IMR-90 (cell line): Measurements from ENCODE around the gene DPCD. TPM values are rescaled to one million over a fixed set of nuclear protein-coding genes. Genes with fewer than 3 reads are reported as not detected.

Source experiments
- ATAC-seq: fragments of 200-7000 bp; cut with Tn5 transposase; 2 replicates; pipeline ENCODE4 v1.9.1; 2020; ENCODE audit warnings: low read depth, mild to moderate bottlenecking, moderate library complexity
- BruUV-seq: library from RNA; stranded (reverse); fragments of 400-500 nt; replicated peaks from 2 replicates; lab custom pipeline; 2021; lab: Mats Ljungman, UMichigan
- CTCF ChIA-PET: fragments of 300-600 bp; formaldehyde crosslinking; extraction: SDS; loops from one replicate; lab custom pipeline; 2021; ENCODE audit warnings: antibody characterized with exemption; lab: Yijun Ruan, JAX
- POLR2A ChIA-PET: fragments of 300-600 bp; sonication (Branson Sonifier 250); formaldehyde crosslinking; loops from one replicate; lab custom pipeline; 2022; ENCODE audit warnings: antibody characterized with exemption; ENCODE audit not compliant: unreplicated experiment; lab: Charles Lee
- DNase-seq: peaks from one replicate; pipeline ENCODE4 v3.0.0; 2013
- H2AFZ ChIP-seq: replicated peaks from 2 replicates; pipeline ENCODE3; 2013; ENCODE audit warnings: low read length, mild to moderate bottlenecking; ENCODE audit not compliant: poor library complexity
- H2AK5ac ChIP-seq: 2 replicates; pipeline ENCODE4 v1.6.1; 2013; ENCODE audit warnings: low read depth, low read length, inconsistent platforms
- H2AK9ac ChIP-seq: replicated peaks from 2 replicates; pipeline ENCODE3; 2013; ENCODE audit warnings: mild to moderate bottlenecking, low read depth, low read length, moderate library complexity; ENCODE audit not compliant: poor library complexity
- H2BK120ac ChIP-seq: 2 replicates; pipeline ENCODE4 v1.6.1; 2013; ENCODE audit warnings: low read depth, low read length, inconsistent platforms
- H2BK15ac ChIP-seq: 3 replicates; pipeline ENCODE4 v1.6.1; 2013; ENCODE audit warnings: low read depth, low read length, inconsistent platforms
- H2BK20ac ChIP-seq: 2 replicates; pipeline ENCODE4 v1.6.1; 2013; ENCODE audit warnings: low read depth, mild to moderate bottlenecking, inconsistent platforms, low read length, moderate library complexity
- H2BK5ac ChIP-seq: 2 replicates; pipeline ENCODE4 v1.6.1; 2013; ENCODE audit warnings: mild to moderate bottlenecking, low read depth, low read length, inconsistent platforms; ENCODE audit not compliant: poor library complexity, severe bottlenecking
- H3K14ac ChIP-seq: replicated peaks from 2 replicates; pipeline ENCODE4 v1.6.1; 2013; ENCODE audit warnings: low read depth, low read length, inconsistent platforms
- H3K18ac ChIP-seq: 2 replicates; pipeline ENCODE4 v1.6.1; 2013; ENCODE audit warnings: low read depth, low read length, control low read depth
- H3K23ac ChIP-seq: 2 replicates; pipeline ENCODE4 v1.6.1; 2013; ENCODE audit warnings: low read depth, low read length, inconsistent platforms
- H3K27ac ChIP-seq: 2 replicates; pipeline ENCODE4 v1.5.1; 2013; ENCODE audit warnings: mild to moderate bottlenecking, control low read depth, low read length; ENCODE audit not compliant: insufficient read depth
- H3K27me3 ChIP-seq: 2 replicates; pipeline ENCODE4 v1.6.1; 2013; ENCODE audit warnings: low read length; ENCODE audit not compliant: control insufficient read depth, insufficient read depth
- H3K36me3 ChIP-seq: 2 replicates; pipeline ENCODE4 v1.6.1; 2013; ENCODE audit warnings: low read length, mixed read lengths; ENCODE audit not compliant: control insufficient read depth, insufficient read depth
- H3K4ac ChIP-seq: 2 replicates; pipeline ENCODE4 v1.6.1; 2013; ENCODE audit warnings: low read depth, low read length, inconsistent platforms
- H3K4me1 ChIP-seq: 2 replicates; pipeline ENCODE4 v1.6.1; 2013; ENCODE audit warnings: low read length, mixed read lengths; ENCODE audit not compliant: control insufficient read depth, insufficient read depth
- H3K4me2 ChIP-seq: 2 replicates; pipeline ENCODE4 v1.6.1; 2013; ENCODE audit warnings: low read depth, mild to moderate bottlenecking, control low read depth, low read length, moderate library complexity
- H3K4me3 ChIP-seq: 2 replicates; pipeline ENCODE4 v1.5.1; 2013; ENCODE audit warnings: low read depth, mild to moderate bottlenecking, control low read depth, low read length, moderate library complexity; ENCODE audit not compliant: insufficient read depth
- H3K56ac ChIP-seq: 2 replicates; pipeline ENCODE4 v1.6.1; 2013; ENCODE audit warnings: low read length, inconsistent platforms; ENCODE audit not compliant: insufficient read depth; ENCODE audit errors: extremely low read depth
- H3K79me1 ChIP-seq, 2 experiments: 2 replicates each; pipeline ENCODE4 v1.6.1; 2013; ENCODE audit warnings: low read length in 2 of 2, inconsistent platforms in 1 of 2, low read depth in 1 of 2
- H3K9ac ChIP-seq: 2 replicates; pipeline ENCODE4 v1.6.1; 2013; ENCODE audit warnings: low read depth, low read length, control low read depth
- H3K9me1 ChIP-seq: 2 replicates; pipeline ENCODE4 v1.6.1; 2013; ENCODE audit warnings: low read length, inconsistent platforms; ENCODE audit not compliant: insufficient read depth
- H3K9me3 ChIP-seq: 2 replicates; pipeline ENCODE4 v1.6.1; 2013; ENCODE audit warnings: low read length; ENCODE audit not compliant: control insufficient read depth, insufficient read depth
- H4K20me1 ChIP-seq: 2 replicates; pipeline ENCODE4 v1.6.1; 2013; ENCODE audit warnings: low read length, inconsistent platforms; ENCODE audit not compliant: insufficient read depth
- H4K5ac ChIP-seq: 2 replicates; pipeline ENCODE4 v1.6.1; 2013; ENCODE audit warnings: mild to moderate bottlenecking, low read depth, low read length, control low read depth
- H4K8ac ChIP-seq, 2 experiments: 2 replicates each; pipeline ENCODE4 v1.6.1; 2013; ENCODE audit warnings: low read depth in 2 of 2, low read length in 2 of 2, control low read depth in 1 of 2, inconsistent platforms in 1 of 2
- H4K91ac ChIP-seq: 2 replicates; pipeline ENCODE4 v1.6.1; 2013; ENCODE audit warnings: low read depth, low read length, inconsistent platforms; ENCODE audit not compliant: insufficient read depth
- BHLHE40 ChIP-seq: fragments of 150-350 bp; IDR thresholded peaks from 2 replicates; pipeline ENCODE4 v1.6.1; 2016; ENCODE audit warnings: mild to moderate bottlenecking, low read depth, low read length
- CEBPB ChIP-seq: IDR thresholded peaks from 2 replicates; pipeline ENCODE4 v1.6.1; 2012; ENCODE audit warnings: low read depth, low read length, improper control_type of control experiment
- CTCF ChIP-seq: conservative IDR thresholded peaks from 2 replicates; pipeline ENCODE4 v1.5.1; 2012; ENCODE audit warnings: mild to moderate bottlenecking, low read depth, low read length, improper control_type of control experiment
- ELK1 ChIP-seq: fragments of 150-350 bp; IDR thresholded peaks from 2 replicates; pipeline ENCODE4 v1.6.1; 2016; ENCODE audit warnings: low read depth, mild to moderate bottlenecking, low read length, moderate library complexity, borderline replicate concordance
- MAFK ChIP-seq: IDR thresholded peaks from 2 replicates; pipeline ENCODE4 v1.6.1; 2012; ENCODE audit warnings: low read depth, low read length, improper control_type of control experiment
- MAZ ChIP-seq: IDR thresholded peaks from 2 replicates; pipeline ENCODE4 v1.6.1; 2012; ENCODE audit warnings: low read depth, mild to moderate bottlenecking, low read length, improper control_type of control experiment, moderate library complexity, borderline replicate concordance
- MXI1 ChIP-seq: IDR thresholded peaks from 2 replicates; pipeline ENCODE4 v1.6.1; 2012; ENCODE audit warnings: low read depth, mild to moderate bottlenecking, low read length, moderate library complexity, borderline replicate concordance
- NFE2L2 ChIP-seq: fragments of 150-350 bp; IDR thresholded peaks from 2 replicates; pipeline ENCODE4 v1.6.1; 2016; ENCODE audit warnings: low read depth, mild to moderate bottlenecking, low read length
- POLR2A ChIP-seq: IDR thresholded peaks from 2 replicates; pipeline ENCODE4 v1.6.1; 2012; ENCODE audit warnings: mild to moderate bottlenecking, low read depth, low read length
- RAD21 ChIP-seq: IDR thresholded peaks from 2 replicates; pipeline ENCODE4 v1.6.1; 2012; ENCODE audit warnings: low read length, improper control_type of control experiment
- SMC3 ChIP-seq: fragments of 150-350 bp; IDR thresholded peaks from 2 replicates; pipeline ENCODE4 v1.6.1; 2016; ENCODE audit warnings: low read depth, mild to moderate bottlenecking, antibody characterized with exemption, low read length, moderate library complexity
- USF2 ChIP-seq: fragments of 150-350 bp; IDR thresholded peaks from 2 replicates; pipeline ENCODE4 v1.6.1; 2017; ENCODE audit warnings: mild to moderate bottlenecking, antibody characterized with exemption, low read length, low read depth
- WGBS, 2 experiments: methylation state at CpG; one replicate each; pipeline versions ENCODE4 v1.1.5 to v1.1.7; 2013; ENCODE audit warnings: missing lambda C conversion rate in 2 of 2; ENCODE audit not compliant: insufficient read length in 1 of 2; ENCODE audit errors: extremely low coverage in 2 of 2; 5-methylcytosine and 5-hydroxymethylcytosine counted together
- dilution Hi-C: fragments of 300-500 bp; cut with HindIII; formaldehyde crosslinking; loops from one replicate; pipeline ENCODE4 v1.14.3; 2018; ENCODE audit warnings: low sequenced_read_pairs; ENCODE audit not compliant: unreplicated experiment
- in situ Hi-C: fragments of 300-500 bp; cut with MboI; formaldehyde crosslinking; loops from 3 replicates; pipeline ENCODE4 v1.14.3; 2019; ENCODE audit warnings: low sequenced_read_pairs, inconsistent platforms, mixed read lengths
- intact Hi-C: fragments of 100-400 bp; cut with micrococcal nuclease; formaldehyde crosslinking; loops from 2 replicates; pipeline ENCODE4 v1.10.0; 2022
- polyA plus RNA-seq, 3 experiments: library from polyadenylated mRNA; depleted of rRNA; stranded (reverse); fragments of >200 nt; gene quantifications; 2 replicates each; pipeline ENCODE4 v1.2.3, GENCODE V29; 2012; ENCODE audit warnings: low replicate concordance in 1 of 3
- total RNA-seq: library from RNA; depleted of rRNA; stranded (reverse); fragments of >200 nt; gene quantifications from 2 replicates; pipeline ENCODE4 v1.2.3, GENCODE V29; 2012

DPCD gene
- total and polyA plus RNA-seq, 2 of the 4 experiments (the other 2 are of a cell fraction), result 59.1 to 73.7 TPM

- no peak overlapping the region for H4K8ac ChIP-seq
- peaks cover 4% of the 10 kb centered on the region for H3K36me3 ChIP-seq
- H2BK5ac ChIP-seq, result no peak overlapping the region
- ChIA-PET CTCF (no interaction called here), POLR2A (no interaction called here)
- no peaks in the 10 kb centered on the region for H3K27me3 ChIP-seq
- 100% methylated on average over 1 of the region's 1 CpG; no CpG with 5 or more reads in 1 of the 2 experiments for WGBS, 2 experiments
- H3K9me3 ChIP-seq, result no peaks in the 10 kb centered on the region
- no peak overlapping the region for H2AK5ac ChIP-seq
- H3K14ac ChIP-seq, result no peak overlapping the region
- in situ Hi-C loops (no loop called here), dilution Hi-C loops (no loop called here), intact Hi-C loops (no loop called here)
- H3K4me1 ChIP-seq, result no peaks in the 10 kb centered on the region
- ATAC-seq, result no peak
- 0 out of 2 replicates have a peak, but pooled peaks cover 7% of the 10 kb centered on the region for H3K9me1 ChIP-seq
- no peak for DNase-seq
- H4K5ac ChIP-seq, result no peak overlapping the region
- H4K91ac ChIP-seq, result no peak overlapping the region
- H4K20me1 ChIP-seq, result peaks cover 7% of the 10 kb centered on the region; the same call in 1 of the 2 replicates
- H3K4ac ChIP-seq, result no peak overlapping the region
- no peak overlapping the region for H3K23ac ChIP-seq
- H3K56ac ChIP-seq, result no peak overlapping the region
- no peak overlapping the region for H2BK15ac ChIP-seq
- H3K18ac ChIP-seq, result no peak overlapping the region
- no peak overlapping the region for H3K9ac ChIP-seq
- H3K4me2 ChIP-seq, result no peak overlapping the region
- no peak overlapping the region for H2AFZ ChIP-seq
- H3K27ac ChIP-seq, result no peak overlapping the region
- H2AK9ac ChIP-seq, result no peak overlapping the region
- H2BK20ac ChIP-seq, result no peak overlapping the region
- no TSS peak for BruUV-seq
- TF ChIP-seq SMC3, result no peak
- no peak for TF ChIP-seq CEBPB
- no peak for TF ChIP-seq POLR2A
- no peak for TF ChIP-seq MAZ
- TF ChIP-seq MXI1, result no peak
- no peak for TF ChIP-seq RAD21
- no peak for TF ChIP-seq CTCF
- TF ChIP-seq NFE2L2, result no peak
- TF ChIP-seq USF2, result no peak
- TF ChIP-seq MAFK, result no peak
- TF ChIP-seq ELK1, result no peak
- no peak for TF ChIP-seq BHLHE40
- no peaks in the 10 kb centered on the region for H3K79me1 ChIP-seq
- H2BK120ac ChIP-seq, result no peak overlapping the region
- no peak overlapping the region for H3K4me3 ChIP-seq
Measured at GRCh38 chr10:101625821-101626412, 37.8 kb downstream of the DPCD start.
